CD4-positive, alpha-beta T cell (primary cell): ENCODE data around the gene M1AP. TPM values are rescaled to one million over a fixed set of nuclear protein-coding genes. Genes with fewer than 3 reads are reported as not detected.

Experiments
- ATAC-seq: fragments of 200-7000 bp; cut with Tn5 transposase; one replicate; pipeline ENCODE4 v1.10.0; 2022; ENCODE audit warnings: mild to moderate bottlenecking; ENCODE audit not compliant: poor library complexity
- CTCF ChIA-PET: fragments of 350-600 bp; sonication (Branson Sonifier 250); formaldehyde crosslinking; loops from one replicate; lab custom pipeline; 2021; ENCODE audit warnings: antibody characterized with exemption, inconsistent platforms; lab: Charles Lee
- POLR2A ChIA-PET: fragments of 350-600 bp; sonication (Branson Sonifier 250); formaldehyde crosslinking; loops from one replicate; lab custom pipeline; 2021; ENCODE audit warnings: antibody characterized with exemption, inconsistent platforms; lab: Charles Lee
- DNase-seq, 14 experiments: peaks; one replicate each; pipeline ENCODE4 v3.0.0-alpha.2; 2013 to 2020; ENCODE audit warnings: mixed read lengths in 2 of 14
- H3K27ac ChIP-seq, 2 donors: one replicate each; pipeline versions ENCODE4 v1.5.1 to v1.7.0; 2013; ENCODE audit warnings: low read length in 2 of 2, low read depth in 1 of 2, mild to moderate bottlenecking in 1 of 2
- H3K27me3 ChIP-seq, 2 experiments: 1 replicate in 1 of 2; 2 replicates in 1 of 2; pipeline versions ENCODE4 v1.6.1 to v1.7.0; 2013; ENCODE audit warnings: low read length in 2 of 2, control low read depth in 1 of 2, mild to moderate bottlenecking in 1 of 2, moderate library complexity in 1 of 2; ENCODE audit not compliant: insufficient read depth in 2 of 2, control insufficient read depth in 1 of 2
- H3K36me3 ChIP-seq: one replicate; pipeline ENCODE4 v1.6.1; 2013; ENCODE audit warnings: low read length, control low read depth; ENCODE audit not compliant: insufficient read depth
- H3K4me1 ChIP-seq: one replicate; pipeline ENCODE4 v1.6.1; 2013; ENCODE audit warnings: low read length, control low read depth; ENCODE audit not compliant: insufficient read depth
- H3K4me3 ChIP-seq: one replicate; pipeline ENCODE4 v1.5.1; 2013; ENCODE audit warnings: mild to moderate bottlenecking, low read length, moderate library complexity
- H3K9me3 ChIP-seq, 2 experiments: 1 replicate in 1 of 2; 2 replicates in 1 of 2; pipeline versions ENCODE4 v1.6.1 to v1.7.0; 2013; ENCODE audit warnings: low read length in 2 of 2, mild to moderate bottlenecking in 2 of 2, control low read depth in 1 of 2, moderate library complexity in 1 of 2; ENCODE audit not compliant: control insufficient read depth in 1 of 2, insufficient read depth in 1 of 2
- H3K27ac Mint-ChIP-seq: one replicate; pipeline ENCODE4 v1.8.0; 2020; ENCODE audit warnings: mixed read lengths
- H3K27me3 Mint-ChIP-seq: one replicate; pipeline ENCODE4 v1.8.0; 2021; ENCODE audit warnings: mixed read lengths
- H3K36me3 Mint-ChIP-seq: one replicate; pipeline ENCODE4 v1.8.0; 2021; ENCODE audit warnings: low read depth, mixed read lengths
- H3K4me1 Mint-ChIP-seq: one replicate; pipeline ENCODE4 v1.8.0; 2021; ENCODE audit warnings: low read depth, mixed read lengths
- H3K4me3 Mint-ChIP-seq: one replicate; pipeline ENCODE4 v1.8.0; 2020; ENCODE audit warnings: mild to moderate bottlenecking, mixed read lengths
- H3K9me3 Mint-ChIP-seq: one replicate; pipeline ENCODE4 v1.8.0; 2020; ENCODE audit warnings: mixed read lengths
- CTCF ChIP-seq: fragments of 200-600 bp; IDR thresholded peaks from one replicate; pipeline ENCODE4 v1.8.0; 2022; ENCODE audit warnings: antibody characterized with exemption, mild to moderate bottlenecking
- intact Hi-C, 2 experiments: fragments of 100-400 bp; cut with DNase I in 1 of 2; cut with micrococcal nuclease in 1 of 2; formaldehyde crosslinking; loops; one replicate each; pipeline versions ENCODE4 v1.15.1 to v1.9.0; 2023 to 2025; cut with DNase I, micrococcal nuclease
- total RNA-seq, 174 experiments: library from RNA in 2 of 174; stranded (reverse) in 2 of 174; gene quantifications; one replicate each; pipeline ENCODE4 v1.2.3 and lab custom pipeline; 2021 to 2026

M1AP gene
- total RNA-seq, 2 experiments from 2014 or later, result not detected

- H3K27me3 Mint-ChIP-seq, result peaks cover 73% of the 10 kb centered on the region
- H3K4me3 ChIP-seq, result no peak overlapping the region
- peaks cover 1% of the 10 kb centered on the region for H3K36me3 Mint-ChIP-seq
- H3K36me3 ChIP-seq, result no peaks in the 10 kb centered on the region
- H3K27ac Mint-ChIP-seq, result no peak overlapping the region
- H3K9me3 Mint-ChIP-seq, result no peaks in the 10 kb centered on the region
- DNase-seq (no peak), ATAC-seq (no peak)
- ChIA-PET POLR2A (interaction anchor here (0.7 to 2.0 kb wide), 4 partner anchors 9 to 18 kb away, joined by 3 to 10 read pairs (median 3); partner anchors contain the start of genes AUP1 and HTRA2), CTCF (no interaction called here)
- intact Hi-C loops, result no loop called here
- peaks cover 56 to 58% of the 10 kb centered on the region in 2 experiments for H3K27me3 ChIP-seq
- H3K9me3 ChIP-seq, result peaks cover 0 to 36% of the 10 kb centered on the region in 2 experiments
- peaks cover 45% of the 10 kb centered on the region for H3K4me1 ChIP-seq
- peak overlapping the region; percentile 69 for H3K4me3 Mint-ChIP-seq
- peaks cover 28% of the 10 kb centered on the region for H3K4me1 Mint-ChIP-seq
- TF ChIP-seq CTCF, result no peak
- H3K27ac ChIP-seq, result no peak overlapping the region
Observed at GRCh38 chr2:74512744-74513604, 135.2 kb downstream of the M1AP start.

GRCh38 chr2:74511104-74511989, 136.8 kb downstream of the M1AP start:
- Mint-ChIP-seq H3K27ac (no peak overlapping the region), H3K9me3 (no peaks in the 10 kb centered on the region), H3K4me3 (peak overlapping the region; percentile 30), H3K27me3 (peaks cover 70% of the 10 kb centered on the region), H3K4me1 (peaks cover 35% of the 10 kb centered on the region), H3K36me3 (peaks cover 17% of the 10 kb centered on the region)
- Histone ChIP-seq H3K9me3 (peaks cover 0 to 32% of the 10 kb centered on the region in 2 experiments), H3K27me3 (peaks cover 40 to 44% of the 10 kb centered on the region in 2 experiments), H3K4me1 (peaks cover 53% of the 10 kb centered on the region), H3K36me3 (no peaks in the 10 kb centered on the region), H3K27ac (no peak overlapping the region), H3K4me3 (no peak overlapping the region)
- no peak for TF ChIP-seq CTCF
- intact Hi-C loops, result no loop called here
- ATAC-seq (no peak), DNase-seq (no peak)
- CTCF ChIA-PET, result no interaction called here
- POLR2A ChIA-PET, result interaction anchor here (1.1 to 4.4 kb wide), 3 partner anchors 21 to 53 kb away, joined by 3 to 23 read pairs (median 3); partner anchors contain the start of genes MRPL53 and WBP1

GRCh38 chr2:74510272-74510671, 137.9 kb downstream of the M1AP start:
- Mint-ChIP-seq H3K4me3 (peak overlapping the region; percentile 3), H3K27me3 (peaks cover 67% of the 10 kb centered on the region), H3K36me3 (peaks cover 25% of the 10 kb centered on the region), H3K9me3 (no peaks in the 10 kb centered on the region), H3K4me1 (peaks cover 37% of the 10 kb centered on the region), H3K27ac (no peak overlapping the region)
- Histone ChIP-seq H3K4me1 (peaks cover 53% of the 10 kb centered on the region), H3K4me3 (no peak overlapping the region), H3K36me3 (peaks cover 8% of the 10 kb centered on the region), H3K27ac (no peak overlapping the region), H3K27me3 (peaks cover 29 to 43% of the 10 kb centered on the region in 2 experiments), H3K9me3 (peaks cover 0 to 24% of the 10 kb centered on the region in 2 experiments)
- ChIA-PET POLR2A (interaction anchor here (1.0 to 4.4 kb wide), 6 partner anchors 12 to 52 kb away, joined by 3 to 23 read pairs (median 4); partner anchors contain the start of genes AUP1, HTRA2, MOGS and MRPL53), CTCF (interaction anchor here (0.8 to 1.6 kb wide), 3 partner anchors 10 to 22 kb away, joined by 3 to 6 read pairs (median 3); no protein-coding TSS in a partner anchor)
- intact Hi-C loops, result no loop called here
- TF ChIP-seq CTCF, result no peak
- no peak for DNase-seq
- no peak for ATAC-seq
